GM21717 (cell line): Measurements from ENCODE around the gene GSTT2B.
"Not testable (repeated sequence)": the region's sequence is repeated elsewhere in the genome, so short reads cannot be mapped to it uniquely, and the experiment has no call there.

Experiments
- ATAC-seq: cut with Tn5 transposase; IDR thresholded peaks from one replicate; pipeline ENCODE4 v1.9.1; 2021; ENCODE audit warnings: mild to moderate bottlenecking, moderate library complexity; ENCODE audit not compliant: unreplicated experiment

Gene GSTT2B

GRCh38 chr22:23951383-23951782, 9.6 kb downstream of the GSTT2B start:
- ATAC-seq, result not testable (repeated sequence)

GRCh38 chr22:23949764-23950163, 11.2 kb downstream of the GSTT2B start:
- ATAC-seq, result not testable (repeated sequence)

- not testable (repeated sequence) for ATAC-seq
Measured at GRCh38 chr22:23947391-23947790, 13.6 kb downstream of the GSTT2B start.

GRCh38 chr22:23940166-23940565, 20.8 kb downstream of the GSTT2B start:
- ATAC-seq, result not testable (repeated sequence)

GRCh38 chr22:23939017-23939357, 22.0 kb downstream of the GSTT2B start:
- ATAC-seq, result no peak

GRCh38 chr22:23938328-23939016, 22.5 kb downstream of the GSTT2B start:
- ATAC-seq, result no peak

- ATAC-seq, result no peak
Measured at GRCh38 chr22:23926561-23926960, 34.4 kb downstream of the GSTT2B start.

GRCh38 chr22:23925020-23925606, 35.9 kb downstream of the GSTT2B start:
- ATAC-seq, result no peak

- ATAC-seq, result no peak
Measured at GRCh38 chr22:23922921-23923320, 38.1 kb downstream of the GSTT2B start.

GRCh38 chr22:23921586-23922201, 39.3 kb downstream of the GSTT2B start:
- not testable (repeated sequence) for ATAC-seq

GRCh38 chr22:23920267-23920611, 40.8 kb downstream of the GSTT2B start:
- not testable (repeated sequence) for ATAC-seq

- ATAC-seq, result no peak
Measured at GRCh38 chr22:23915290-23915689, 45.7 kb downstream of the GSTT2B start.

- ATAC-seq, result peak; percentile 76
Measured at GRCh38 chr22:23913661-23914353, 47.2 kb downstream of the GSTT2B start.

GRCh38 chr22:23913306-23913660, 47.7 kb downstream of the GSTT2B start:
- ATAC-seq, result peak; percentile 22

- no peak for ATAC-seq
Measured at GRCh38 chr22:23912293-23912903, 48.6 kb downstream of the GSTT2B start.

- ATAC-seq, result no peak
Measured at GRCh38 chr22:23911318-23911980, 49.5 kb downstream of the GSTT2B start.

GRCh38 chr22:23910496-23911190, 50.4 kb downstream of the GSTT2B start:
- no peak for ATAC-seq

GRCh38 chr22:23909296-23909898, 51.6 kb downstream of the GSTT2B start:
- no peak for ATAC-seq

- ATAC-seq, result no peak
Measured at GRCh38 chr22:23908587-23909205, 52.3 kb downstream of the GSTT2B start.
